GM12892 (cell line): ENCODE results near the gene ABI3.

Experiments
- POLR2A ChIP-seq: IDR thresholded peaks from 2 replicates; pipeline ENCODE4 v1.6.1; 2011; ENCODE audit warnings: low read depth, low read length, control low read depth
- POLR2AphosphoS5 ChIP-seq: IDR thresholded peaks from 2 replicates; pipeline ENCODE4 v1.6.1; 2011; ENCODE audit warnings: low read depth, low read length, control low read depth

- no peak for TF ChIP-seq POLR2A
- no peak for TF ChIP-seq POLR2AphosphoS5
Observed at GRCh38 chr17:49219987-49220386, 9.5 kb downstream of the ABI3 start.
